ENCODE measurements around the gene ATF3. TPM values are rescaled to one million over a fixed set of nuclear protein-coding genes. Genes with fewer than 3 reads are reported as not detected.
A peak's percentile ranks its signal among the peaks of the same experiment; 100 is the strongest.

Gene ATF3
- polyA plus RNA-seq, 6 donors from 2014 or later, result 0.35 to 1.0 (median 0.76) TPM; not detected in 1

DNA sequence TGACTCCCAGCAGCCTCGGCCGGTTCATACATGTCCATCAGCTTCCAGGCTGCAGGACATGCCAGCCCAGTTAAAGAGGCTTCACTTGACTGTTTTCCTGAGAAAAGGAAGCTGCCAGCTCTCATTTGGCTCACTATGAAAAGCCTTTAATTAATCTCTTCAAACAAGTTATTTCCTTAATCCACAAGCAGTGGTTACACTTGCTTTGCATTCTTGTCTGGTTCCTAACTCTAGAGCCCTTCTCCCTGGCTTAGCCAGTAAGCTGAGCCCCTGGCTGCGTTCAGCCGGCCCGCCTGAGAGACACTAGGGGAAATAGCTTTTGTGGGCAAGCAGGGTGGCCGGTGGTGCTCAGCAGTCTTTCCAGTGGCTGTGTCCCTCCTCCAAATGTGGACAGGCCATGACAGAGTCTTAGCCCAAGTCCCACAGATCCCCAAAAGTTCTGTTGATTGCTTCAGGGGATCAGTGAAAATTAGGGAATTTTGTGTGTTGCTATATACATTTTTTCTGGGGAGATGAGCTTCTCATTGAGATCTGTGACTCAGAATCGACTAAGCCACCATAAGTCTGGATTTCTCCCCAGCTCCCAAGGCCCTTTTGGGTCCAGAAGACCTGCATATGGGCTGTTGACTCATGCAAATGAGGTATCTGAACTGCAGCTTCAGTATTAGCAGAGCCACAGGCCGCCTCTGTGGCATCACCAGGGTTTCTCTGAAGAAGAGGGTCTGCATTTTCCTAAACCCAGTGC lies 10.1 kb downstream of the ATF3 start:
- Mint-ChIP-seq H3K27me3 (peaks cover 0 to 5% (median 4%) of the 10 kb centered on the region in 3 donors), H3K9me3 (no peaks in the 10 kb centered on the region), H3K4me1 (peaks cover 0 to 6% (median 3%) of the 10 kb centered on the region in 3 donors), H3K4me3 (no peak overlapping the region), H3K27ac (peak overlapping the region in 1 of 6 donors; percentile 45), H3K36me3 (no peaks in the 10 kb centered on the region)
- no peak for ATAC-seq (ENCODE audit: low read depth in 2 of 2)
- DNase-seq, result no peak

- Mint-ChIP-seq H3K27me3 (peaks cover 2 to 11% (median 4%) of the 10 kb centered on the region in 3 donors), H3K4me1 (no peaks in the 10 kb centered on the region), H3K36me3 (no peaks in the 10 kb centered on the region), H3K4me3 (no peak overlapping the region), H3K9me3 (no peaks in the 10 kb centered on the region), H3K27ac (no peak overlapping the region)
- DNase-seq (no peak), ATAC-seq (ENCODE audit: low read depth in 2 of 2) (no peak)
Observed at GRCh38 chr1:212620293-212620692, 11.7 kb downstream of the ATF3 start.

DNA sequence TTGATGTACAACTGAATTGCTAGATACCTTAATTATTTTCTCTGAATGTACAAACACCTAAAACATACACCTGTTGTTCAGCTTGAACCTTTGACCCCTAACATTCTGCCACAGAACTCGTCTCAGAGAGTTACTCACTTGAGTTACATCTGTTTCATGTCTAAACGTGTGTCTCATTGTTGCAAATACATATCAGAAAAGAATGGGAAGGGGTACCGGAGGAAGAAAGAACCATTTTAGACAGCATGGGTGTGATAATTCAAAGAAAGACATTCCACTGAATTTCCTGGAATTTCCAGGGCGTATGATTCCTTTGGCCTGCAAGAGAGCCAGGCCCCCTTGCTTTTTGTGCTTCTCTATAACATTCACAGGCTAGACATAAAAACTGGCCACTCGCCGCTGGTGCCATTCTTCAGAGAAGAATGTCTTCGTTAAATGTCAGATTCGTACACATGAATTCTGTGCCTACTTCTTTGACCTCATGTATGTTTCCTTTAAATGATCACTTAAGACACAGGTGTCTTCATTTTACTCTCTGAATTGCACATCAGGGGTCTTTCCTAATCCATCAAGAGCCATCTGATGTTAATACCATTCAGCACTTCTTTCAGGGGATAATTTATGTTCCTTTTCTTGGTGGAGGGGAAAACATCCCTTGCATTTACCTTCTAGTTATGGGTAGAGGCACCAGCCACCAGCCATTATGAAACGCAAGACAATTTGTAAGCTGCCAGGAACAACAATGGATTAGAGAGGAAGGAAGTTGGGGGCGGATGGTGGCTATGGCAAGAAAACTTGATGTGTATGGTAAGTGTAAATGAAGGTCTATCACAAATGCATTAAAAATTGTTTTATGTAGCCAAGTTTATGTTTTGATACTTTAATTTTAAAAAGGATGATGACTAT lies 12.7 kb downstream of the ATF3 start:
- no peaks in the 10 kb centered on the region for H3K9me3 Mint-ChIP-seq
- H3K27ac Mint-ChIP-seq, result no peak overlapping the region
- H3K27me3 Mint-ChIP-seq, result peaks cover 4 to 19% (median 10%) of the 10 kb centered on the region in 3 donors
- no peaks in the 10 kb centered on the region for H3K36me3 Mint-ChIP-seq
- no peak for DNase-seq
- H3K4me1 Mint-ChIP-seq, result no peaks in the 10 kb centered on the region
- ATAC-seq (ENCODE audit: low read depth in 2 of 2), result no peak
- no peak overlapping the region for H3K4me3 Mint-ChIP-seq

- Mint-ChIP-seq H3K36me3 (no peaks in the 10 kb centered on the region), H3K9me3 (no peaks in the 10 kb centered on the region), H3K27me3 (peaks cover 4 to 21% (median 13%) of the 10 kb centered on the region in 3 donors), H3K4me3 (no peak overlapping the region), H3K27ac (no peak overlapping the region), H3K4me1 (no peaks in the 10 kb centered on the region)
- ATAC-seq (ENCODE audit: low read depth in 2 of 2) (no peak), DNase-seq (no peak)
Observed at GRCh38 chr1:212621949-212622305, 13.4 kb downstream of the ATF3 start.

DNA sequence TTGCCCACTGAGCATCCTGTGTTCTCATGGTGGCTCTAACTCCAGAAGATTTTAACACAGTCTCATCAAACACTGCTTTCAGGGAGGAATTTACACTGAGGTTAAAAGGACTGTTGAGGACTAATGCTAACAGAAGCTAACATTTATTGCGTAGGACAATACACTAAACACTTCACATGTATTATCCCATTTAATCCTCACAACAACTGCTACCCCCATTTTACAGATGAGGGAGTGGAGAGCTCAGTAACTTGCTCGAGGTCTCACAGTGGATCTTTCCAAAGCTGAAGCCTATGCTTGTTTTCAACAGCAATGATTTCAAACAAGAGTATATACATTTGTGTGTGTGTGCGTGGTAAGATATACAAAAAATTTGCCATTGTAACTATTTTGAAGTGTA lies 13.9 kb downstream of the ATF3 start:
- no peaks in the 10 kb centered on the region for H3K36me3 Mint-ChIP-seq
- H3K4me1 Mint-ChIP-seq, result no peaks in the 10 kb centered on the region
- peak overlapping the region in 1 of 6 donors; percentile 79 for H3K27ac Mint-ChIP-seq
- DNase-seq (no peak), ATAC-seq (ENCODE audit: low read depth in 2 of 2) (no peak)
- H3K9me3 Mint-ChIP-seq, result no peaks in the 10 kb centered on the region
- no peak overlapping the region for H3K4me3 Mint-ChIP-seq
- peaks cover 4 to 26% (median 15%) of the 10 kb centered on the region in 3 donors for H3K27me3 Mint-ChIP-seq

GRCh38 chr1:212622906-212623305 lies 14.3 kb downstream of the ATF3 start:
- H3K27me3 Mint-ChIP-seq, result peaks cover 4 to 30% (median 15%) of the 10 kb centered on the region in 3 donors
- no peaks in the 10 kb centered on the region for H3K4me1 Mint-ChIP-seq
- no peaks in the 10 kb centered on the region for H3K9me3 Mint-ChIP-seq
- H3K4me3 Mint-ChIP-seq, result no peak overlapping the region
- H3K36me3 Mint-ChIP-seq, result no peaks in the 10 kb centered on the region
- no peak overlapping the region for H3K27ac Mint-ChIP-seq
- no peak for DNase-seq
- ATAC-seq (ENCODE audit: low read depth in 2 of 2), result no peak

DNA sequence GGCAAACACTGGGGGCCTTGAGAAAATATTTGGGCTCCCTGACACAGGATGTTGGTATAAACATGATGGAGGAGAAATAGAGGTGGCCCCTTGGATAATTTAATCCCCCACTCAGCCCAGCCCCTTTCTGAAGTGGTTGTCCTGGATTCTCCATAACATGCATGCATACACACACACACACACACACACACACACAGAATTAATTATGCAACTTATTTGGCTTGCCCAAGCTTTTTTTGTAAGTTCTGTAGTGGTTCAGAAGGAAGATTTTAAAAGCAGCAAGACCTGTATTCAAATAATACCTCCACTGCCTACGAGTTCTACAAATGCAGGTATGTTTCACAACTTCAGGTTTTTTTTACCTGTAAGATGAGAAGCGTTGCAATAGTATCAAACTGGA lies 15.0 kb downstream of the ATF3 start:
- H3K4me3 Mint-ChIP-seq, result no peak overlapping the region

GRCh38 chr1:212624976-212625501 lies 16.5 kb downstream of the ATF3 start:
- Mint-ChIP-seq H3K4me3 (no peak overlapping the region), H3K36me3 (no peaks in the 10 kb centered on the region), H3K27ac (no peak overlapping the region), H3K4me1 (no peaks in the 10 kb centered on the region), H3K27me3 (peaks cover 4 to 32% (median 15%) of the 10 kb centered on the region in 3 donors), H3K9me3 (no peaks in the 10 kb centered on the region)
- DNase-seq, result no peak
- no peak for ATAC-seq (ENCODE audit: low read depth in 2 of 2)

More for the DNA sequence above, 15.0 kb downstream of the ATF3 start:
- ATAC-seq (ENCODE audit: low read depth in 2 of 2), result no peak
- H3K27ac Mint-ChIP-seq, result no peak overlapping the region
- no peaks in the 10 kb centered on the region for H3K4me1 Mint-ChIP-seq
- H3K36me3 Mint-ChIP-seq, result no peaks in the 10 kb centered on the region
- H3K27me3 Mint-ChIP-seq, result peaks cover 4 to 32% (median 15%) of the 10 kb centered on the region in 3 donors
- no peak for DNase-seq
- H3K9me3 Mint-ChIP-seq, result no peaks in the 10 kb centered on the region

GRCh38 chr1:212625781-212626450 lies 17.4 kb downstream of the ATF3 start:
- no peaks in the 10 kb centered on the region for H3K9me3 Mint-ChIP-seq
- no peak for DNase-seq
- H3K27ac Mint-ChIP-seq, result no peak overlapping the region
- peaks cover 4 to 32% (median 15%) of the 10 kb centered on the region in 3 donors for H3K27me3 Mint-ChIP-seq
- no peaks in the 10 kb centered on the region for H3K36me3 Mint-ChIP-seq
- no peak overlapping the region for H3K4me3 Mint-ChIP-seq
- no peaks in the 10 kb centered on the region for H3K4me1 Mint-ChIP-seq
- no peak for ATAC-seq (ENCODE audit: low read depth in 2 of 2)

DNA sequence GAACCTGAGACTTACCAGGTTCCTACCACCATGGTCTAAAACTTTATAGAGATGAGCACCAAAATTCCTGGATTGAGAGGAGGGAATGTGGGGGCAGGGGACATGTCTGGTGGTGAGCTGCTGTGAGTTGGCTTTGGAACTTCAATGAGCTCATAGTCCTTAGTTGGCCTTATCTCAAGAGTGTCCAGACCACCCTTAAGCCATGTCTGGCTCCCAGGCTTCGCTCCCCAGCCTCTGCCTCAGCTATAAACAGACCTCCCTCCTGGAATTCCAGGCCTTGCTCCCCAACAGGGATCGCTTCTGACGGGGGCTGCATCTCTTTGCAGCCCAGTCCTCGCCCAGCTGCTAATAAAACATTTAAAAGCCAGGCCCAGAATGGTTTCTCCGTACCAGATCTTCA lies 19.5 kb downstream of the ATF3 start:
- DNase-seq, result no peak
- Mint-ChIP-seq H3K27me3 (peaks cover 2 to 27% (median 15%) of the 10 kb centered on the region in 3 donors), H3K27ac (no peak overlapping the region), H3K4me3 (no peak overlapping the region), H3K9me3 (peaks cover 0 to 3% (median 0%) of the 10 kb centered on the region in 7 donors), H3K36me3 (no peaks in the 10 kb centered on the region), H3K4me1 (peaks cover 0 to 4% (median 0%) of the 10 kb centered on the region in 3 donors)
- ATAC-seq (ENCODE audit: low read depth in 2 of 2), result no peak

DNA sequence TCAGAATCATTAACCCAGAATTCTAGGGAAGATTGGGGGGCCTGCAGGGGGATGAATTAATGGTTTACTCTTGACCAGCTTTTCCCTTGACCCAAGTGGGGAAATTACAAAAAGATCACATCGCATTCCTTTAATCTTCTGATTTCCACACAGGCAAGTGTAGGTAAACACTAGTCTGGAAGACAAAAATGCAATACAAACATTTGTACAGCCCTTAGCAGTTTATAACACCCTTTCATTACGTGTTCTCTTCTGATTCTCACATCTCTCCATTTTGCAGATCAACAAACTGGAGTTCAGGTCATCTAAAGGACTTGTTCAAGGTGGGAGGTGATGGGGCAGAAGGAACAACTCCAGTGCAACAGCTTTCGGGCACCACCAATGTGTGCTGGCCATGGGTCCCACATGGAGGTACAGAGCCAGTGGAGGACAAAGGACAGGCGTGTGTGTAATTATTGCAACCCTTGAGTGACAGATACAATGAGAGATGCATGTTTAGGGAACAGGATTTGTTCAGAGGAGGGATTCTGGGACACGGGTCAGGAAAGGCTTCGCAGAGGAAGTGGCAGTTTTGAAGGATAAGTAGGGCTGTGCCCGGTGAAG lies 20.4 kb downstream of the ATF3 start:
- DNase-seq (no peak), ATAC-seq (ENCODE audit: low read depth in 2 of 2) (no peak)
- Mint-ChIP-seq H3K27me3 (peaks cover 0 to 24% (median 15%) of the 10 kb centered on the region in 3 donors), H3K4me3 (no peak overlapping the region), H3K4me1 (peaks cover 0 to 10% (median 4%) of the 10 kb centered on the region in 3 donors), H3K36me3 (no peaks in the 10 kb centered on the region), H3K9me3 (peaks cover 0 to 3% (median 0%) of the 10 kb centered on the region in 7 donors), H3K27ac (no peak overlapping the region)

- Mint-ChIP-seq H3K4me3 (no peak overlapping the region), H3K27me3 (peaks cover 0 to 20% (median 15%) of the 10 kb centered on the region in 3 donors), H3K27ac (no peak overlapping the region), H3K9me3 (peaks cover 0 to 4% (median 0%) of the 10 kb centered on the region in 7 donors), H3K4me1 (peaks cover under 1 to 15% (median 4%) of the 10 kb centered on the region in 3 donors), H3K36me3 (no peaks in the 10 kb centered on the region)
- peak; percentile 8 for DNase-seq
- no peak for ATAC-seq (ENCODE audit: low read depth in 2 of 2)
Observed at GRCh38 chr1:212629450-212630157, 21.0 kb downstream of the ATF3 start.
